HEK293 (cell line): ENCODE measurements around the gene IGSF3.

Experiments
- CTCF ChIA-PET: fragments of 350-600 bp; formaldehyde crosslinking; extraction: SDS; loops from one replicate; lab custom pipeline; 2021; ENCODE audit warnings: antibody characterized with exemption; lab: Yijun Ruan, JAX
- POLR2A ChIA-PET: fragments of 300-600 bp; formaldehyde crosslinking; extraction: SDS; loops from one replicate; lab custom pipeline; 2020; ENCODE audit warnings: antibody characterized with exemption, inconsistent platforms; lab: Yijun Ruan, JAX
- H3K27ac ChIP-seq: fragments of 200-500 bp; sonication (Bioruptor generic); 2 replicates; pipeline ENCODE4 v1.5.1; 2014; ENCODE audit warnings: low read depth, low read length, control low read depth, inconsistent platforms; ENCODE audit errors: extremely low read depth
- H3K36me3 ChIP-seq, 2 experiments: fragments of 200-500 bp in 1 of 2; sonication (Bioruptor generic) in 1 of 2; 1 replicate in 1 of 2; 2 replicates in 1 of 2; pipeline ENCODE4 v1.5.1; 2014 to 2017; ENCODE audit warnings: inconsistent platforms in 2 of 2, low read length in 2 of 2; ENCODE audit not compliant: control insufficient read depth in 2 of 2, insufficient read depth in 1 of 2
- H3K4me1 ChIP-seq: fragments of 200-500 bp; sonication (Bioruptor generic); 2 replicates; pipeline ENCODE4 v1.5.1; 2014; ENCODE audit warnings: mild to moderate bottlenecking, low read length, inconsistent platforms; ENCODE audit not compliant: control insufficient read depth, insufficient read depth
- H3K4me3 ChIP-seq: 2 replicates; pipeline ENCODE4 v1.5.1; 2011; ENCODE audit warnings: low read depth, mild to moderate bottlenecking, control low read depth, low read length, moderate library complexity
- H3K9me3 ChIP-seq: fragments of 200-500 bp; sonication (Bioruptor generic); 2 replicates; pipeline ENCODE4 v1.5.1; 2014; ENCODE audit warnings: low read depth, low read length, inconsistent platforms; ENCODE audit not compliant: control insufficient read depth, insufficient read depth
- AEBP2 ChIP-seq: fragments of 450-650 bp; formaldehyde crosslinking; IDR thresholded peaks from 2 replicates; pipeline ENCODE4 v1.5.1; 2016; ENCODE audit warnings: missing biosample characterization, missing genetic modification characterization, borderline replicate concordance
- HIC1 ChIP-seq: fragments of 450-650 bp; formaldehyde crosslinking; IDR thresholded peaks from 2 replicates; pipeline ENCODE4 v1.5.1; 2016; ENCODE audit warnings: missing biosample characterization, missing genetic modification characterization
- OSR2 ChIP-seq: fragments of 450-650 bp; formaldehyde crosslinking; IDR thresholded peaks from 2 replicates; pipeline ENCODE4 v1.5.1; 2016; ENCODE audit warnings: missing biosample characterization, missing genetic modification characterization
- RBAK ChIP-seq: fragments of 450-650 bp; formaldehyde crosslinking; IDR thresholded peaks from 2 replicates; pipeline ENCODE4 v1.5.1; 2016; ENCODE audit warnings: missing biosample characterization, missing genetic modification characterization
- YY2 ChIP-seq: fragments of 450-650 bp; formaldehyde crosslinking; IDR thresholded peaks from 2 replicates; pipeline ENCODE4 v1.5.1; 2016; ENCODE audit warnings: missing biosample characterization, missing genetic modification characterization
- ZBTB26 ChIP-seq: fragments of 450-650 bp; formaldehyde crosslinking; optimal IDR thresholded peaks from 2 replicates; pipeline ENCODE3; 2016; ENCODE audit warnings: missing biosample characterization, mild to moderate bottlenecking, missing genetic modification characterization
- ZNF148 ChIP-seq: fragments of 450-650 bp; formaldehyde crosslinking; IDR thresholded peaks from 2 replicates; pipeline ENCODE4 v1.5.0; 2017; ENCODE audit warnings: missing biosample characterization, missing genetic modification characterization, borderline replicate concordance
- ZNF155 ChIP-seq: fragments of 450-650 bp; formaldehyde crosslinking; IDR thresholded peaks from 2 replicates; pipeline ENCODE4 v1.5.1; 2016; ENCODE audit warnings: missing biosample characterization, missing genetic modification characterization
- ZNF223 ChIP-seq: fragments of 450-650 bp; formaldehyde crosslinking; IDR thresholded peaks from 2 replicates; pipeline ENCODE4 v1.5.1; 2016; ENCODE audit warnings: missing biosample characterization, missing genetic modification characterization
- ZNF274 ChIP-seq, 2 experiments: fragments of 200-500 bp in 1 of 2; fragments of 450-650 bp in 1 of 2; sonication (Bioruptor generic) in 1 of 2; formaldehyde crosslinking in 1 of 2; IDR thresholded peaks; 2 replicates each; pipeline versions ENCODE4 v1.5.1 to v1.6.1; 2014 to 2016; ENCODE audit warnings: borderline replicate concordance in 1 of 2, inconsistent platforms in 1 of 2, low read length in 1 of 2, missing biosample characterization in 1 of 2, missing genetic modification characterization in 1 of 2
- ZNF280C ChIP-seq: fragments of 450-650 bp; formaldehyde crosslinking; IDR thresholded peaks from 2 replicates; pipeline ENCODE4 v1.5.1; 2016; ENCODE audit warnings: missing biosample characterization, missing genetic modification characterization
- ZNF350 ChIP-seq: fragments of 450-650 bp; formaldehyde crosslinking; IDR thresholded peaks from 2 replicates; pipeline ENCODE4 v1.5.0; 2017; ENCODE audit warnings: missing biosample characterization, mild to moderate bottlenecking, missing genetic modification characterization
- ZNF394 ChIP-seq: fragments of 450-650 bp; formaldehyde crosslinking; IDR thresholded peaks from 2 replicates; pipeline ENCODE4 v1.5.1; 2016; ENCODE audit warnings: missing biosample characterization, missing genetic modification characterization, mild to moderate bottlenecking, moderate library complexity, borderline replicate concordance
- ZNF548 ChIP-seq: fragments of 450-650 bp; formaldehyde crosslinking; IDR thresholded peaks from 2 replicates; pipeline ENCODE4 v1.5.1; 2016; ENCODE audit warnings: missing biosample characterization, missing genetic modification characterization
- ZNF670 ChIP-seq: fragments of 450-650 bp; formaldehyde crosslinking; IDR thresholded peaks from 2 replicates; pipeline ENCODE4 v1.5.1; 2016; ENCODE audit warnings: missing biosample characterization, missing genetic modification characterization, low read depth
- ZNF704 ChIP-seq: fragments of 450-650 bp; formaldehyde crosslinking; IDR thresholded peaks from 2 replicates; pipeline ENCODE4 v1.5.1; 2016; ENCODE audit warnings: missing biosample characterization, missing genetic modification characterization
- ZNF707 ChIP-seq: fragments of 450-650 bp; formaldehyde crosslinking; IDR thresholded peaks from 2 replicates; pipeline ENCODE4 v1.5.1; 2016; ENCODE audit warnings: missing biosample characterization, missing genetic modification characterization
- ZSCAN16 ChIP-seq: fragments of 450-650 bp; formaldehyde crosslinking; IDR thresholded peaks from 2 replicates; pipeline ENCODE4 v1.5.1; 2016; ENCODE audit warnings: missing biosample characterization, missing genetic modification characterization

IGSF3 gene

GRCh38 chr1:116532671-116533428 is 134.7 kb downstream of the IGSF3 start:
- CTCF ChIA-PET, result no interaction called here
- no peak overlapping the region for H3K27ac ChIP-seq
- H3K36me3 ChIP-seq, result peaks cover 0 to 23% of the 10 kb centered on the region in 2 experiments; a peak in 1 of 3 replicates
- POLR2A ChIA-PET, result no interaction called here
- TF ChIP-seq ZBTB26 (tag by site-specific recombination) (no peak), OSR2 (no peak), ZNF223 (tag by site-specific recombination) (no peak), ZNF548 (tag by site-specific recombination) (no peak), ZNF394 (no peak), ZNF350 (tag by site-specific recombination) (no peak), ZNF704 (tag by site-specific recombination) (no peak), ZNF707 (tag by site-specific recombination) (no peak), ZSCAN16 (no peak), ZNF148 (tag by site-specific recombination) (no peak), HIC1 (no peak), ZNF670 (tag by site-specific recombination) (no peak), ZNF274 (IDR thresholded peaks at IDR 0.05; ENCODE audit: low read length) (no peak), ZNF274 (tag by site-specific recombination; IDR thresholded peaks at IDR 0.05; ENCODE audit: borderline replicate concordance) (no peak), ZNF155 (tag by site-specific recombination) (no peak), YY2 (tag by site-specific recombination) (no peak), ZNF280C (tag by site-specific recombination) (no peak), AEBP2 (tag by site-specific recombination) (no peak), RBAK (tag by site-specific recombination) (no peak)
- no peaks in the 10 kb centered on the region for H3K9me3 ChIP-seq
- H3K4me1 ChIP-seq, result no peaks in the 10 kb centered on the region
- no peak overlapping the region for H3K4me3 ChIP-seq
